22Rv1 (cell line): ENCODE data around the gene SFXN3.

Experiments used
- ZFX ChIP-seq: fragments of 450-650 bp; IDR thresholded peaks from 2 replicates; pipeline ENCODE4 v1.6.1; 2017; ENCODE audit warnings: antibody characterized with exemption, borderline replicate concordance
- TF ChIP-seq, protein P1 (sequence below): fragments of 450-650 bp; IDR thresholded peaks from 2 replicates; pipeline ENCODE4 v1.5.1; 2017; ENCODE audit warnings: mild to moderate bottlenecking

DNA sequence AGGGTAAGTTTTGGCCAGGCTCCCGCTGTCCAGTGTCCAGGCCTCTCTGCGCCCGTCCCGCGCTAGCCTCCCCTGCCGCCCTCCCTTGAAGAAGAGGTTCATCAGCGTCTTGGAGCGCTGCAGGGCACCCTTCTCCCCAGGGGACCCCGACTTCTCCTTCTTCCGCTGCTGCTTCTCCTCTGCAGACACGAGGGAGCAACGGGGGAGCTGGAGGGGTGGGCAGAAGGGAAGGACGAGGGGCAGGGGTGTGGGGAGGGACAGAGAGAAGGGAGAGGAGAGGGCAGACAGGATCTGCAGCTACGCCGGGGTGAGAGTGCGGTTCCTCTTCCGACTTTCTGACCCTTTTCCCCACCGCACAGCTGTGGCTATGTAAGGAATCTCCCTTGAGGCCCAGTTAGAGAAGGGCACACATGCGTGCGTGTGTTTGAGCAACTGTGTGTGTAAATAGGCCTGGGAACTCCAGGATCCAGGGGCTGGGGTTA is 12.9 kb upstream of the SFXN3 start:
- TF ChIP-seq, protein P1, sequence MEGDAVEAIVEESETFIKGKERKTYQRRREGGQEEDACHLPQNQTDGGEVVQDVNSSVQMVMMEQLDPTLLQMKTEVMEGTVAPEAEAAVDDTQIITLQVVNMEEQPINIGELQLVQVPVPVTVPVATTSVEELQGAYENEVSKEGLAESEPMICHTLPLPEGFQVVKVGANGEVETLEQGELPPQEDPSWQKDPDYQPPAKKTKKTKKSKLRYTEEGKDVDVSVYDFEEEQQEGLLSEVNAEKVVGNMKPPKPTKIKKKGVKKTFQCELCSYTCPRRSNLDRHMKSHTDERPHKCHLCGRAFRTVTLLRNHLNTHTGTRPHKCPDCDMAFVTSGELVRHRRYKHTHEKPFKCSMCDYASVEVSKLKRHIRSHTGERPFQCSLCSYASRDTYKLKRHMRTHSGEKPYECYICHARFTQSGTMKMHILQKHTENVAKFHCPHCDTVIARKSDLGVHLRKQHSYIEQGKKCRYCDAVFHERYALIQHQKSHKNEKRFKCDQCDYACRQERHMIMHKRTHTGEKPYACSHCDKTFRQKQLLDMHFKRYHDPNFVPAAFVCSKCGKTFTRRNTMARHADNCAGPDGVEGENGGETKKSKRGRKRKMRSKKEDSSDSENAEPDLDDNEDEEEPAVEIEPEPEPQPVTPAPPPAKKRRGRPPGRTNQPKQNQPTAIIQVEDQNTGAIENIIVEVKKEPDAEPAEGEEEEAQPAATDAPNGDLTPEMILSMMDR: no peak
- TF ChIP-seq ZFX: no peak
